Upper lobe of left lung (tissue), 6 donors: Measurements from ENCODE around the gene ORAI2. TPM values are rescaled to one million over a fixed set of nuclear protein-coding genes. Genes with fewer than 3 reads are reported as not detected.

Experiments
- ATAC-seq, 2 donors: fragments of 200-7000 bp; cut with Tn5 transposase; one replicate each; pipeline ENCODE4 v1.9.1; 2022; ENCODE audit warnings: mild to moderate bottlenecking in 2 of 2, moderate library complexity in 2 of 2; ENCODE audit not compliant: low FRiP score in 2 of 2
- DNase-seq, 2 donors: peaks; one replicate each; pipeline ENCODE4 v3.0.0-alpha.2; 2019 to 2020
- H3K27ac ChIP-seq, 4 donors: fragments of 200-600 bp; sonication (generic); one replicate each; pipeline ENCODE4 v1.5.1; 2016 to 2019
- H3K27me3 ChIP-seq, 4 donors: fragments of 200-600 bp; sonication (generic); one replicate each; pipeline ENCODE4 v1.5.1; 2017 to 2019
- H3K36me3 ChIP-seq, 4 donors: fragments of 200-600 bp; sonication (generic); one replicate each; pipeline ENCODE4 v1.5.1; 2016 to 2019
- H3K4me1 ChIP-seq, 4 donors: fragments of 200-600 bp; sonication (generic); one replicate each; pipeline ENCODE4 v1.5.1; 2018 to 2019
- H3K4me3 ChIP-seq, 4 donors: fragments of 200-600 bp; sonication (generic); one replicate each; pipeline ENCODE4 v1.5.1; 2017 to 2019; ENCODE audit warnings: mild to moderate bottlenecking in 2 of 4, moderate library complexity in 1 of 4
- H3K9me3 ChIP-seq, 4 donors: fragments of 200-600 bp; sonication (generic); one replicate each; pipeline ENCODE4 v1.5.1; 2018 to 2019
- CTCF ChIP-seq, 6 experiments: fragments of 450-650 bp in 4 of 6; fragments of 200-600 bp in 2 of 6; sonication (generic) in 2 of 6; IDR thresholded peaks; one replicate each; pipeline ENCODE4 v1.5.1; 2016 to 2019; ENCODE audit warnings: antibody characterized with exemption in 6 of 6
- EP300 ChIP-seq, 4 donors: sonication (generic); formaldehyde crosslinking; IDR thresholded peaks; one replicate each; pipeline ENCODE4 v1.5.1; 2017; ENCODE audit warnings: antibody characterized with exemption in 4 of 4, control low read depth in 2 of 4
- POLR2A ChIP-seq, 4 donors: fragments of 450-650 bp; IDR thresholded peaks; one replicate each; pipeline ENCODE4 v1.5.1; 2016 to 2017; ENCODE audit warnings: antibody characterized with exemption in 4 of 4, mild to moderate bottlenecking in 2 of 4
- POLR2AphosphoS5 ChIP-seq, 2 donors: sonication (generic); formaldehyde crosslinking; IDR thresholded peaks; one replicate each; pipeline ENCODE4 v1.5.1; 2017; ENCODE audit warnings: antibody characterized with exemption in 2 of 2
- WGBS, 2 donors: methylation state at CpG; one replicate each; pipeline ENCODE4 v1.1.5; 2017 to 2018; 5-methylcytosine and 5-hydroxymethylcytosine counted together
- total RNA-seq, 6 donors: library from RNA; depleted of rRNA in 4 of 6; stranded (reverse); fragments of >200 nt in 4 of 6; gene quantifications; one replicate each; pipeline versions ENCODE4 v1.1.0 to v1.2.1, GENCODE V29; 2016 to 2021
- donor health status: DM: no; HTN: no; CAD: no; lungs with moderate emphysema.
- donor health status: DM: no; HTN: yes; CAD: no; lungs with severe emphysema.

Gene ORAI2
- total RNA-seq, 6 donors from 2014 or later, result 9.4 to 35.2 (median 30.5) TPM

GRCh38 chr7:102417105-102417504, 16.3 kb upstream of the ORAI2 start:
- Histone ChIP-seq H3K4me3 (no peak overlapping the region), H3K4me1 (peaks cover 0 to 18% (median 2%) of the 10 kb centered on the region in 4 donors), H3K27me3 (no peaks in the 10 kb centered on the region), H3K27ac (peak overlapping the region in 2 of 4 donors; percentile 64 to 73), H3K9me3 (no peaks in the 10 kb centered on the region), H3K36me3 (peaks cover 0 to 65% (median 32%) of the 10 kb centered on the region in 4 donors)
- TF ChIP-seq POLR2AphosphoS5 (IDR thresholded peaks at IDR 0.05), result no peak
- TF ChIP-seq EP300 (IDR thresholded peaks at IDR 0.05), result no peak
- TF ChIP-seq CTCF (IDR thresholded peaks at IDR 0.05), result no peak
- TF ChIP-seq POLR2A (IDR thresholded peaks at IDR 0.05), result no peak
- WGBS, 2 donors, result 64 to 79% methylated on average over 3 of the region's 3 CpGs
- DNase-seq (no peak), ATAC-seq (no peak)

GRCh38 chr7:102418592-102418991, 14.8 kb upstream of the ORAI2 start:
- Histone ChIP-seq H3K27ac (no peak overlapping the region), H3K4me3 (no peak overlapping the region), H3K9me3 (no peaks in the 10 kb centered on the region), H3K36me3 (peaks cover 0 to 54% (median 23%) of the 10 kb centered on the region in 4 donors), H3K4me1 (peaks cover 0 to 14% (median 2%) of the 10 kb centered on the region in 4 donors), H3K27me3 (no peaks in the 10 kb centered on the region)
- 95 to 96% methylated on average over 5 of the region's 5 CpGs for WGBS, 2 donors
- no peak for ATAC-seq
- TF ChIP-seq CTCF (IDR thresholded peaks at IDR 0.05) (no peak), EP300 (IDR thresholded peaks at IDR 0.05) (no peak), POLR2AphosphoS5 (IDR thresholded peaks at IDR 0.05) (no peak), POLR2A (IDR thresholded peaks at IDR 0.05) (no peak)
- no peak for DNase-seq

- Histone ChIP-seq H3K27me3 (no peaks in the 10 kb centered on the region), H3K9me3 (no peaks in the 10 kb centered on the region), H3K4me1 (peaks cover 0 to 8% (median 5%) of the 10 kb centered on the region in 4 donors), H3K4me3 (no peak overlapping the region), H3K27ac (peak overlapping the region in 1 of 4 donors; percentile 44), H3K36me3 (peaks cover 0 to 53% (median 23%) of the 10 kb centered on the region in 4 donors)
- ATAC-seq (no peak), DNase-seq (no peak)
- 93% methylated on average over 10 of the region's 10 CpGs for WGBS, 2 donors
- no peak for TF ChIP-seq POLR2AphosphoS5 (IDR thresholded peaks at IDR 0.05)
- no peak for TF ChIP-seq EP300 (IDR thresholded peaks at IDR 0.05)
- TF ChIP-seq POLR2A (IDR thresholded peaks at IDR 0.05), result no peak
- no peak for TF ChIP-seq CTCF (IDR thresholded peaks at IDR 0.05)
These were observed 11.6 kb upstream of the ORAI2 start for GRCh38 chr7:102421706-102422240.

GRCh38 chr7:102424129-102424551, 9.2 kb upstream of the ORAI2 start:
- no peaks in the 10 kb centered on the region for H3K27me3 ChIP-seq
- WGBS, 2 donors, result 73 to 75% methylated on average over 2 to 12 of the region's 12 CpGs
- TF ChIP-seq EP300 (IDR thresholded peaks at IDR 0.05) (no peak), POLR2A (IDR thresholded peaks at IDR 0.05) (no peak), POLR2AphosphoS5 (IDR thresholded peaks at IDR 0.05) (no peak)
- peak overlapping the region in 3 of 4 donors; percentile 39 to 90 (median 83) for H3K27ac ChIP-seq
- H3K4me1 ChIP-seq, result peaks cover 0 to 16% (median 7%) of the 10 kb centered on the region in 4 donors
- DNase-seq, result peak in 1 of 2 donors; percentile 62
- peaks cover 0 to 46% (median 20%) of the 10 kb centered on the region in 4 donors for H3K36me3 ChIP-seq
- no peak for ATAC-seq
- no peaks in the 10 kb centered on the region for H3K9me3 ChIP-seq
- no peak overlapping the region for H3K4me3 ChIP-seq

- Histone ChIP-seq H3K9me3 (no peaks in the 10 kb centered on the region), H3K27ac (peak overlapping the region; percentile 83 to 90 (median 88)), H3K4me3 (no peak overlapping the region), H3K27me3 (no peaks in the 10 kb centered on the region), H3K36me3 (peaks cover 0 to 46% (median 18%) of the 10 kb centered on the region in 4 donors), H3K4me1 (peaks cover 0 to 16% (median 7%) of the 10 kb centered on the region in 4 donors)
- ATAC-seq, result peak in 1 of 2 donors; percentile 36
- 74 to 78% methylated on average over 11 to 13 of the region's 13 CpGs for WGBS, 2 donors
- TF ChIP-seq POLR2AphosphoS5 (IDR thresholded peaks at IDR 0.05), result no peak
- TF ChIP-seq CTCF (IDR thresholded peaks at IDR 0.05), result no peak
- no peak for TF ChIP-seq POLR2A (IDR thresholded peaks at IDR 0.05)
- no peak for TF ChIP-seq EP300 (IDR thresholded peaks at IDR 0.05)
- DNase-seq, result peak in 1 of 2 donors; percentile 62
These were observed 8.6 kb upstream of the ORAI2 start for GRCh38 chr7:102424787-102425218.
